ENCODE data around the gene EIF1B.

The EIF1B gene

DNA sequence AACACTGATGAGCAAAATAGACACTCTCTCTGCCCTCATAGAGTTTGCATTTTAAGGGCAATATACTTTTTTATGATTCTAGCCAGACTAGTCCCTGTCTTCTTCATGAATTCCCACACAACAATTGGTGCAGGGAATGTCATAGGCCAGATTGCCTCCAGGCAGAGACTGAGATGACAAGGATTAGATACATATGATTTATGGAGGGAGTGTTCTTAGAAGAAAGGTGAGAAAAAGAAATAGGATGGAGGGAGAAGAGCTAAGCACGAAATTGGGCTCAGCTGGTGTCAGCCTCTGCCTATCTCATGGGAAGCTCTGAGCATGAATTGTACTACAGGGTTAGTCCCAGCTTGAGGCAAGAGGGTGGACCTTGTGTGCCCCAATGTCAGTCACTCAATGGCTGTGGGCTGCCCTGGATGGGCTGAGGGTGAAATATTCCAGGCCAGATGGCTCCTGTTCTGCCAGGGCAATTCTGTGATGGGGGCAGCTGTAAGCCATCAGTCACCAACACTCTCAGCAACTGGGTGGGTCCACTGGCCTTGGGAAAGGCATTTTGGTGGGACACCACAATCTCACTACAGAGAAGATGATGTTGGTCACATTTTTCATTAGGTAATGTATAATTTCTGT, 31.1 kb downstream of the EIF1B start:
- no peak for DNase-seq (ENCODE audit: low read depth)

DNA sequence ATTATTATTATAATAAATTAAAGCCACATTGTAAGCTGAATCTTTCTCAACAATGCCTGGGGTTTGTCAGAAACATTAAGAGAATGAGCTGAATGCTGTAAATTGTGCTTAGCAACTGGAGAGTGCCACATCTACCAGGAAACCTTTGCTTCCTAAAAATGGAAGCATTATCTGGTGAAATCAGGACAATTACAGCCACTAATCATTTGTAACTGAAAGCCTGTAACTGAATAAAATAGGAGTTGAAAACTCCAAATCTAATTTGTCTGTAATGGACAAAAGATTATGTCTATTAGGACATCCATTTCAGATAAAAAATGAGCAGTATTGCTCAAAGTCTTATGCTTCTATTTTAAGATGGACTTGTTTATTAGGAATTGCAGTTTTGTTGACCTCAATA, 32.2 kb downstream of the EIF1B start:
- DNase-seq (ENCODE audit: low read depth), result no peak

DNA sequence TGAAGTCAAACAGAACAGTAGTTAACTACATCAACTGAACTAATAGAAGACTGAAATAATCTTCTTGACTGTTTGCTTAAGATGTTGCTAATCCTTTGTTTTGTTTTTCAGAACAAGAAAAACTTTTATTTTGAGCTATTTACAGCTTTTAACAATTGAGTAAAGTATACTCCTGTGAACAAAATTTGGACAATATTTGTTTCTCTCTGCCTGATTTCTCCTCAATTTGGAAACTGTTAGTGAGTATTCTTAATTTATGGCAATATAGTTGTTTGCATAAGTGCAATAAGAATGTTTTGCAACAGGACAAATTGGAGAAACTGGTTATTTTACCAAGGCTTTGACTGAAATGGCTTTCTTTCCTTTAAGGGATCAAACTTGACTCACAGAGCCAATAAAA, 41.0 kb downstream of the EIF1B start:
- no peak for DNase-seq (ENCODE audit: low read depth)

DNA sequence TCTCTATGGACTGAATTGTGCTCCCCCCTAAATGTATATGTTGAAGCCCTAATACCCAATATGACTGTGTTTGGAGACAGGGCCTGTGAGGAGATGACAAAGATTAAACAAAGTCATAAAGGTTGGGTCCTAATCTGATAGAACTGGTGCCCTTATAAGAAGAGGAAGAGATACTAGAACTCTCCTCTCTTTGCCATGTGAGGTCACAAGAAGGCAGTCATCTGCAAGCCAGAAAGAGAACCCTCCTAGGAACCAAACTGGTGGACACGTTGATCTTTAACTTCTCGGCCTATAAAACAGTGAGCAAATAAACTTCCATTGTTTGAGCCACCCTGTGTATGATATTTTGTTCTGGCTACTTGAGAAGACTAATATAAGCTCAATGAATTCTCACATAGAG, 45.9 kb downstream of the EIF1B start:
- DNase-seq (ENCODE audit: low read depth), result no peak

DNA sequence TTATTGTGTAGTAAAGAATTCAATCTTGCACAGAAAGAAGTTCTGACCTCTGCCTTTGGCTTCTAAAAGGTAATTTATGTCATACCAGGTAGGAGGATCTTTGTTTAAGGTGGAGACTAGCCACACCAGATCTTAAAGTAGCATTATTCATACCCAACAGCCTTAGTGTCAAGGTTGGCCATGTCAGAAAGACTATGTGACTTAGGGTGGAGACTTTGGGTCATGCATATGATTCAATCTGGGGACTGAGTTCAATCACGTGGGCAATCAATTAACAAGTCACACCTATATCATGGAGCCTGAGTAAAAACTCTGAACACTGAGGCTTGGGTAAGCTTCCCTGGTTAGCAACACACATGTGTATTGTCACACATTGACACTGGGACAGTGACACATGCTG, 48.9 kb downstream of the EIF1B start:
- no peak for DNase-seq (ENCODE audit: low read depth)
